ENCODE data around the gene CUX1.
"Not testable (repeated sequence)": the region's sequence is repeated elsewhere in the genome, so short reads cannot be mapped to it uniquely, and the experiment has no call there.

Gene CUX1

GRCh38 chr7:102211590-102212550 is 394.4 kb downstream of the CUX1 start:
- DNase-seq (ENCODE audit: low read depth in 2 of 2): no peak

- DNase-seq (ENCODE audit: low read depth in 2 of 2): no peak
These were observed 397.1 kb downstream of the CUX1 start for GRCh38 chr7:102214477-102215072.

- DNase-seq (ENCODE audit: low read depth in 2 of 2): no peak
These were observed 397.8 kb downstream of the CUX1 start for GRCh38 chr7:102215256-102215655.

- DNase-seq (ENCODE audit: low read depth in 2 of 2): no peak
These were observed 398.3 kb downstream of the CUX1 start for GRCh38 chr7:102215711-102216110.

GRCh38 chr7:102216573-102217314 is 399.3 kb downstream of the CUX1 start:
- no peak for DNase-seq (ENCODE audit: low read depth in 2 of 2)

- no peak for DNase-seq (ENCODE audit: low read depth in 2 of 2)
These were observed 402.9 kb downstream of the CUX1 start for GRCh38 chr7:102220229-102220850.

GRCh38 chr7:102220960-102221800 is 403.8 kb downstream of the CUX1 start:
- no peak for DNase-seq (ENCODE audit: low read depth in 2 of 2)

- no peak for DNase-seq (ENCODE audit: low read depth in 2 of 2)
These were observed 404.5 kb downstream of the CUX1 start for GRCh38 chr7:102221961-102222360.

GRCh38 chr7:102222445-102222844 is 405.0 kb downstream of the CUX1 start:
- DNase-seq (ENCODE audit: low read depth in 2 of 2): no peak

- no peak for DNase-seq (ENCODE audit: low read depth in 2 of 2)
These were observed 405.8 kb downstream of the CUX1 start for GRCh38 chr7:102223184-102223583.

- no peak for DNase-seq (ENCODE audit: low read depth in 2 of 2)
These were observed 407.6 kb downstream of the CUX1 start for GRCh38 chr7:102225025-102225424.

- DNase-seq (ENCODE audit: low read depth in 2 of 2): no peak
These were observed 409.9 kb downstream of the CUX1 start for GRCh38 chr7:102227371-102227770.

- DNase-seq (ENCODE audit: low read depth in 2 of 2): no peak
These were observed 411.5 kb downstream of the CUX1 start for GRCh38 chr7:102228935-102229334.

GRCh38 chr7:102230162-102230561 is 412.7 kb downstream of the CUX1 start:
- not testable (repeated sequence) for DNase-seq (ENCODE audit: low read depth in 2 of 2)

GRCh38 chr7:102230593-102230992 is 413.2 kb downstream of the CUX1 start:
- no peak for DNase-seq (ENCODE audit: low read depth in 2 of 2)

GRCh38 chr7:102232611-102233286 is 415.3 kb downstream of the CUX1 start:
- no peak for DNase-seq (ENCODE audit: low read depth in 2 of 2)

- DNase-seq (ENCODE audit: low read depth in 2 of 2): no peak
These were observed 416.7 kb downstream of the CUX1 start for GRCh38 chr7:102234131-102234530.

GRCh38 chr7:102234801-102235550 is 417.6 kb downstream of the CUX1 start:
- DNase-seq (ENCODE audit: low read depth in 2 of 2): no peak

GRCh38 chr7:102236102-102236501 is 418.7 kb downstream of the CUX1 start:
- DNase-seq (ENCODE audit: low read depth in 2 of 2): no peak

Measured in stimulated activated CD4-positive, alpha-beta T cell treated with anti-CD3 and anti-CD28 coated beads, Interleukin-12 subunit alpha, Interleukin-12 subunit beta, amount 100 ng/mL, for 24 hours (primary cell).